SH-SY5Y (cell line): ENCODE measurements around the gene EDA.

ENCODE experiments used
- GATA2 ChIP-seq: IDR thresholded peaks from 2 replicates; pipeline ENCODE4 v1.6.1; 2011; ENCODE audit warnings: mild to moderate bottlenecking, low read depth, low read length
- GATA3 ChIP-seq: IDR thresholded peaks from 2 replicates; pipeline ENCODE4 v1.6.1; 2011; ENCODE audit warnings: low read depth, mild to moderate bottlenecking, low read length, moderate library complexity

GRCh38 chrX:70088751-70089150 is 472.8 kb downstream of the EDA start:
- TF ChIP-seq GATA2 (no peak), GATA3 (no peak)
